Measurements from ENCODE around the gene SRRM5. TPM values are rescaled to one million over a fixed set of nuclear protein-coding genes. Genes with fewer than 3 reads are reported as not detected.
A peak's percentile ranks its signal among the peaks of the same experiment; 100 is the strongest.

SRRM5 gene, protein sequence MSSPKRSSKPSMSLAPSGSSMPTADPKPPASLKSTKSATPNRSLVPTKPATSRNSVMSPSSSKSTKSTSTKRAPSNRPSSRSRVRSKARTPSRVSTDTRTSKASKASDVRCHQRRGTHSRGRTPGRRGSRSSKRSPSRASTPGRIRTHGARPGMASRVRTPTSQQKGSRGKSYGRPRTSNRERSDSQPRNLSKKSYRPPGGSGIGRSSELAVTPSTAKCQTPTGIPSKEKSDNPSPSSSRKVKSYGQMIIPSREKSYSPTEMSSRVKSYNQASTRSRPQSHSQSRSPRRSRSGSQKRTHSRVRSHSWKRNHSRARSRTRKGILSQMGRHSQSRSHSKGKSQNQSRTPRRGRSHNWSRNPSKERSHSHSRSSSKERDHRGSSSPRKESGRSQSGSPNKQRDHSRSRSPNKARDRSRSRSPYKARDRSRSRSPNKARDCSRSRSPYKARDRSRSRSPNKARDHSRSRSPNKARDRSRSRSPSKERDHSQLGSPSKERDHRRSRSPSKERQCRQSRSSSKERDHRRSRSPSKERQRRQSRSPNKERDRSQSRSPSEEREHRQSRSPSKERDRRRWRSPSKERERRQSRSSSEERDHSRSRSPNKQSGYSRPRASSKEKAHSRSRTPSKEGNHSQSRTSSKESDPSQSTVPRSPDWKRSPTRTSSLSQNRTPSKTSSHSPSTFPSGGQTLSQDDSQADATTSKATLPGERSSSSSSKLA
- 0.19 and 0.37 TPM in 2 replicates for total RNA-seq

DNA sequence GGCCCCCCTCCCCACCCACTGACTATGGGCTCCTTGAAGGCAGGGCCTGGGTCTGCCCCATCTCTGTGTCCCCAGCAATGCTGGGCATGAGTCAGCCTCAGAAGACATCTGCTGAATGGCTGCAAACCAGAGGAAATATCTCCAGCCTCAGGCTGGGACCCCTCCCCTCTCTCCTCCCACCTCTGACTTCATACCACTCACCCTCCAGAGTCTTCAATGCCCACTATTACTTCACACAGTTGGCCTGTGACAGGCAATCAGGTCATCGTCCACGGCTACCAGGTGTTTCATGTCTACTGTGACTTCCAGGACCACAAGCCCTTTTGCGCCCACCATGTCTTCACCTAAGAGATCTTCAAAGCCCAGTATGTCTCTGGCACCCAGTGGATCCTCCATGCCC is at the start of gene SRRM5:
Gene SRRM5 (plus strand): TSS at position 301 of the 400 bp plus-strand sequence. CDS start 34 bp downstream, at position 335.
- Mint-ChIP-seq H3K27me3 (no peaks in the 10 kb centered on the region), H3K27ac (peak within 1 kb of the TSS; percentile 14)

DNA sequence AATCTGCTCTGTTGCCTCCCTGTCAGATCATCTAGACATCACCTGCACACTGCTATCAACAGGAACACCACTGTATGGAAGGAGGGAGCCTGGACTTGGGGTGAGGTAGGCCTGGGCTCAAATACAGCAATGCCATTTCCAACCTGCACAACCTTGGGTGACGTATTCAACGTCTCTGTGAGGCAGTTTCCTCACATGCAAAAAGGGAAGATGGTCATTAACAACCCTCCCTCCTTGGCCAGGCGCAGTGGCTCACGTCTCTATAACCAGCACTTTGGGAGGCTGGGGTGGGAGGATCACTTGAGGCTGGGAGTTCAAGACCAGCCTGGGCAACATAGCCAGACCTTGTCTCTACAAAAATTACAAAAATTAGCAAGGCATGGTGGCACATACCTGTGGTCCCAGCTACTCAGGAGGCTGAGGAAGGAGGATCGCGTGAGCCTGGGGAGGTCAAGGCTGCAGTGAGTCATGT is 49.6 kb upstream of the SRRM5 start:
- no peaks in the 10 kb centered on the region for H3K9me3 Mint-ChIP-seq
- H3K27ac Mint-ChIP-seq, result peak overlapping the region; percentile 91
- no peak for DNase-seq
- H3K36me3 Mint-ChIP-seq (ENCODE audit: low read depth), result peaks cover 32% of the 10 kb centered on the region
- intact Hi-C loops (cut with micrococcal nuclease), result no loop called here
- no peaks in the 10 kb centered on the region for H3K27me3 Mint-ChIP-seq
- H3K4me3 Mint-ChIP-seq, result peak overlapping the region; percentile 55
- peaks cover 31% of the 10 kb centered on the region for H3K4me1 Mint-ChIP-seq

More for the DNA sequence above, at the start of gene SRRM5:
- intact Hi-C loops (cut with micrococcal nuclease), result no loop called here
- Mint-ChIP-seq H3K9me3 (no peaks in the 10 kb centered on the region), H3K4me1 (peaks cover 4% of the 10 kb centered on the region), H3K4me3 (no peak within 1 kb of the TSS), H3K36me3 (ENCODE audit: low read depth) (peaks cover 10% of the 10 kb centered on the region)
- DNase-seq, result no peak

DNA sequence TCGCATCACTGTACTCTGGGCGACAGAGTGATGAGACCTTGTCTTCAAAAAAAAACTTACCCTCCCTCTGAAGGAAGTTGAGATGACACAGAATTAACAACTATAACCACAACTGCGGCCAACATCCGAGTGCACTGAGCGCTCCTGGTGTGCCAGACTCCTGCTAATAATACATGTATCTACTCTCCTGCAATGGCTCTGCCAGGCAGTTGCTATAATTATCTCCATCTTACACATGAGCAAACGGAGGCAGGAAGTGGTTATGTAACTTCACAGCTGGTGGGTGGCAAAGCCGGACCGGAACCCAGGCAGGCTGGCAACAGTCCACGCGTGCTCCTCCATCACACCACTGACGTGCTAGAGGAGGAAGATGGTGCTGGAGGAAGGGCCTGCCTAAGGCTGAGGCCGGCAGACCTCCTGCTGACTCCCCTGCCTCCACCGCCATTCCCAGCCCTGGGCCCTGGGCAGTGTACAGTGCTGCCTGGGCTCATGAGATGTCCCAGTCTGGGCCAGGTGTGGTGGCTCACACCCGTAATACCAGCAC is 49.1 kb upstream of the SRRM5 start:
- Mint-ChIP-seq H3K36me3 (ENCODE audit: low read depth) (peaks cover 29% of the 10 kb centered on the region), H3K27ac (peak overlapping the region; percentile 91), H3K4me1 (peaks cover 31% of the 10 kb centered on the region), H3K27me3 (no peaks in the 10 kb centered on the region), H3K9me3 (no peaks in the 10 kb centered on the region), H3K4me3 (peak overlapping the region; percentile 55)
- intact Hi-C loops (cut with micrococcal nuclease), result no loop called here
- peak; percentile 87 for DNase-seq

DNA sequence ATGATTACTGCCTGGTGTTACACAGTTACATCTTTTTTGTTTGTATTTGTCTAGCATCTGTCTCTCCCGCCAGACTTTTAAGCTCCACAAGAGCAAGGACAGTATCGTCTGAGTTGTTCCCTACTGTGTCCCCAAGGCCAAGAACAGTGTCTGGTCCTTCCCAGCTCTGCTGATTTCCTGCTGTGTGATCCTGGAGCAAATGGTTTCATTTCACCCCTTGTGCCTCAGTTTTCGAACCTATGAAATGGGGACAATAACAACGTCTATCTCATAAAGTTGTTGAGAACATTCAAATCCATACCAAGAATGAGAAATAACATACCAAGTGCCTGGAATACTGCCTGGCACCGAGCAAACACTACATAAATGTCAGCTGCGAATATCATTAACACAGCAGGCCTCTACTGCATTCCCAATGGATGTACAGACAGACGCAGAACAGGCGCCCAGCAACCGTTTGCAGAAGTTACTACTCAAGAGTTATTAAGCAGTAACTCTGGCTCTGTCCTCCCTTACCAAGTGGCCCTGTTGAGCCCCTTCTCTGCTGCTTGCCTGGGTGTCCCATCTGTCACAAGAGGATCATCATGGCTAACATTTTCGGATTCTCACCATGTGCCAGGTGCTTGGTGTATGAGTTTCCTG is 48.0 kb upstream of the SRRM5 start:
- H3K4me3 Mint-ChIP-seq, result no peak overlapping the region
- H3K4me1 Mint-ChIP-seq, result peaks cover 31% of the 10 kb centered on the region
- DNase-seq, result no peak
- H3K27ac Mint-ChIP-seq, result peak overlapping the region; percentile 89
- H3K9me3 Mint-ChIP-seq, result no peaks in the 10 kb centered on the region
- intact Hi-C loops (cut with micrococcal nuclease), result no loop called here
- H3K27me3 Mint-ChIP-seq, result no peaks in the 10 kb centered on the region
- peaks cover 27% of the 10 kb centered on the region for H3K36me3 Mint-ChIP-seq (ENCODE audit: low read depth)

DNA sequence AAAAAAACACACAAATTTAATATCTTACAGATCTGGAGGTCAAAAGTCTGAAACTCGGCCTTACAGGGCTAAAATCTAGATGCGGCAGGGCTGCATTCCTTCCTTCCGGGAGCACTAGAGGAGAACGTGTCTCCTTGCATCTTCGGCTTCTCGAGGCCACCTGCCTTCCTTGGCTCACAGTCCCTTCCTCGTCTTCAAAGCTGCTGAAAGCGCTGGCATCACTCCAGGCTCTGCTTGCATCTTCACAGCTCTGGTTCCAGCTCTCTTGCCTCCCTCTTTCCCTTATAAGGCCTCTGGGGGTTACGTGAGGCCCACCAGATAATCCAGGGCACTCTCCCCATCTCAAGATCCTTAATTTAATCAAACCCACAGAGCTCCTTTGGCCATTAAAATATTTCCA is 47.1 kb upstream of the SRRM5 start:
- H3K27ac Mint-ChIP-seq, result no peak overlapping the region

DNA sequence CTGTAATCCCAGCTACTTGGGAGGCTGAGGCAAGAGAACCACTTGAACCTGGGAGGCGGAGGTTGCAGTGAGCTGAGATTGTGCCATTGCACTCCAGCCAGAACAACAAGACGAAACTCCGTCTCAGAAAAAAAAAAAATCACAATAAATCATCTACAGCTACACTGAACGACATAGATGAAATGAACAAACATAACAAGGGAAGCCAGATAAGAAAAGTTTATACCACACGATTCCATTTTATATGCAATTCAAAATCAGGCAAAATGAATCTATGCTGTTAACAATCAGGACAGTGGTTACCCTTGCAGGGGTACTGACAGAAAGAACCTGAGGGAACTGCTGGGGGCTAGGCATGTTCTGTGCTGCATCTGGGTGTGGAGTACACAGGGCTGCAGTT is 42.2 kb upstream of the SRRM5 start:
- Mint-ChIP-seq H3K36me3 (ENCODE audit: low read depth) (peaks cover 8% of the 10 kb centered on the region), H3K9me3 (no peaks in the 10 kb centered on the region), H3K4me3 (no peak overlapping the region), H3K4me1 (peaks cover 10% of the 10 kb centered on the region), H3K27me3 (no peaks in the 10 kb centered on the region), H3K27ac (no peak overlapping the region)
- intact Hi-C loops (cut with micrococcal nuclease), result no loop called here
- DNase-seq, result no peak

More for the DNA sequence above, 47.1 kb upstream of the SRRM5 start:
- H3K27me3 Mint-ChIP-seq, result no peaks in the 10 kb centered on the region
- no peak overlapping the region for H3K4me3 Mint-ChIP-seq
- peaks cover 25% of the 10 kb centered on the region for H3K36me3 Mint-ChIP-seq (ENCODE audit: low read depth)
- intact Hi-C loops (cut with micrococcal nuclease), result no loop called here
- no peaks in the 10 kb centered on the region for H3K9me3 Mint-ChIP-seq
- DNase-seq, result no peak
- H3K4me1 Mint-ChIP-seq, result peaks cover 31% of the 10 kb centered on the region

DNA sequence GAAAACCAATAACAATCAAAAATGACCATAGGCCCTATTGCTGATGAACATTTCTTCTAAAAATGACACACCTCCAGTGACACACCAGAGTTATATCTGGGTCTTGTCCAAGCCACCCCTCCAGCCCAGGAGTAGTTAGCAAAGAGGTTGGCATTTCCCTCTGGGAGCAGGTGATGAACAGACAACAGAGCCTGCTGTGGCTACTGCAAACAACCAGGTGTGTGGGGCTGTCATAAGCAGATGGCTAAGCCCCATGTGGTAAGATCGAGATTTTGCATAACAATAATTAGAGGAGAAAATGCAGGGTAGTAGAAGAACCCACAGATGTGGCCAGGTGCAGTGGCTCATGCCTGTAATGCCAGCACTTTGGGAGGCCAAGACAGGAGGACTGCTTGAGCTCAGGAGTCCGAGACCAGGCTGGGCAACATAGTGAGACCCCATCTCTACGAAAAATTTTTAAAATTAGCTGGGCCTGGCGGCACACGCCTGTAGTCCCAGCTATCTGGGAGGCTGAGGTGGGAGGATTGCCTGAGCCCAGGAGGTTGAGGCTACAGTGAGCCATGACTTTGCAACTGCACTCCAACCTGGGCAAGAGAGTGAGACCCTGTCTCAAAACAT is 41.6 kb upstream of the SRRM5 start:
- DNase-seq, result no peak
- H3K27ac Mint-ChIP-seq, result peak overlapping the region; percentile 34
- H3K4me1 Mint-ChIP-seq, result peaks cover 14% of the 10 kb centered on the region
- intact Hi-C loops (cut with micrococcal nuclease), result no loop called here
- H3K4me3 Mint-ChIP-seq, result no peak overlapping the region
- H3K9me3 Mint-ChIP-seq, result no peaks in the 10 kb centered on the region
- peaks cover 10% of the 10 kb centered on the region for H3K36me3 Mint-ChIP-seq (ENCODE audit: low read depth)
- no peaks in the 10 kb centered on the region for H3K27me3 Mint-ChIP-seq

DNA sequence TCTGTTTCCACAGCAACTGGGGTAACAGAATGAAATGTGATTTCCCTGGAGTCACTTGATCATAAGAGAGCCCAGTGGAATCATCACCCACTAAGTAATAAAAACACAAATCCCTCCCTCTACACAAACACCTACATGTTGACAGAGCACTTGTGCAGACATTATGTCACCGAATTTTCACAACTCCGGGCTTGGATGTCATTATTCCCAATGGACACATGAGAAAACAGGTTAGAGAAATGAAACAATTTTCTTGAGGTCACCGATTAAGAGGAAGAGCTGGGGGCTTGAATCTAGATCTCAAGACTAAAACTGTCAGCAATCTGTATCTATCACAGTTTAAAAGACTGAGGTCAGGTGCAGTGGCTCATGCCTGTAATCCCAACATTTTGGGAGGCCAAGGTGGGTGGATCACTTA is 39.7 kb upstream of the SRRM5 start:
- no peaks in the 10 kb centered on the region for H3K27me3 Mint-ChIP-seq
- H3K27ac Mint-ChIP-seq, result no peak overlapping the region
- DNase-seq, result no peak
- intact Hi-C loops (cut with micrococcal nuclease), result no loop called here
- no peak overlapping the region for H3K4me3 Mint-ChIP-seq
- peaks cover 18% of the 10 kb centered on the region for H3K4me1 Mint-ChIP-seq
- no peaks in the 10 kb centered on the region for H3K9me3 Mint-ChIP-seq
- H3K36me3 Mint-ChIP-seq (ENCODE audit: low read depth), result peaks cover 12% of the 10 kb centered on the region

DNA sequence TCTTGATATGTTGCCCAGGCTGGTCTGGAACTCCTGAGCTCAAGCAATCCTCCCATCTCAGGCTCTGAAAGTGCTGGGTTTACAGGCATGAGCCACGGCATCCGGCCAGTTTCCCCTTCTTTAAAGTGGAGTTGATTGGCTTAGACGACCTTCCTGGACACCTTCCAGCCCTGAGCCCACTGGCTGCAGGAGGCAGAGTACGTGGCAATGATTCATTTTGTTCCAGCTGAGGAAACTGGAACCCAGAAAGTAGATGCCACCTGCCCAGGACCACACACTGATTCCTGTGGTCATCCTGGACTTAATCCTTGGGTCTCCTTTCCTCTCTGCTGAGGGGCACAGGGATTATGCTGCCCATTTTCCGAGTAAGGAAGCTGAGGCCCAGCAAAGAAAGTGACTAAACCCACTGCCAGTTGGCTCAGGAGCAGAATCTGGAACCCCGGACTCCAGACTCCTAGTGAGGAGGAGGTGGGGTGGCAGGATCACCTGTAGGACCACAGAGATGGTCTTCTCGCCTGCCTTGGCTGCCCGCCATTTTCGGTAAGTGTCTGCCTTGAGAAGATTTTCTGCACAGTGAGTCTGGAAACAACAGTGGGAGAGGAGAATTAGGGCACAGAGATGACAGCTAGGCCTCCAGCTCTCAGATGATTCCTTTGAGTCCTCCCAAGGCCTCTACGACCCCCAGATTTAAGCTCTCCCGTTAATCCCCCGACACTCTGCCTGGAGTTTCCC is 37.3 kb upstream of the SRRM5 start:
- Mint-ChIP-seq H3K27ac (peak overlapping the region; percentile 94), H3K4me1 (peaks cover 23% of the 10 kb centered on the region), H3K4me3 (peak overlapping the region; percentile 96), H3K27me3 (no peaks in the 10 kb centered on the region), H3K9me3 (no peaks in the 10 kb centered on the region), H3K36me3 (ENCODE audit: low read depth) (peaks cover 16% of the 10 kb centered on the region)
- intact Hi-C loops (cut with micrococcal nuclease), result loop anchor here (1.0 to 5.0 kb wide), 5 partner anchors 22 to 127 kb away; partner anchors contain the start of genes IRGQ, ZNF428, ZNF575 and ZNF576
- DNase-seq, result peak; percentile 65

DNA sequence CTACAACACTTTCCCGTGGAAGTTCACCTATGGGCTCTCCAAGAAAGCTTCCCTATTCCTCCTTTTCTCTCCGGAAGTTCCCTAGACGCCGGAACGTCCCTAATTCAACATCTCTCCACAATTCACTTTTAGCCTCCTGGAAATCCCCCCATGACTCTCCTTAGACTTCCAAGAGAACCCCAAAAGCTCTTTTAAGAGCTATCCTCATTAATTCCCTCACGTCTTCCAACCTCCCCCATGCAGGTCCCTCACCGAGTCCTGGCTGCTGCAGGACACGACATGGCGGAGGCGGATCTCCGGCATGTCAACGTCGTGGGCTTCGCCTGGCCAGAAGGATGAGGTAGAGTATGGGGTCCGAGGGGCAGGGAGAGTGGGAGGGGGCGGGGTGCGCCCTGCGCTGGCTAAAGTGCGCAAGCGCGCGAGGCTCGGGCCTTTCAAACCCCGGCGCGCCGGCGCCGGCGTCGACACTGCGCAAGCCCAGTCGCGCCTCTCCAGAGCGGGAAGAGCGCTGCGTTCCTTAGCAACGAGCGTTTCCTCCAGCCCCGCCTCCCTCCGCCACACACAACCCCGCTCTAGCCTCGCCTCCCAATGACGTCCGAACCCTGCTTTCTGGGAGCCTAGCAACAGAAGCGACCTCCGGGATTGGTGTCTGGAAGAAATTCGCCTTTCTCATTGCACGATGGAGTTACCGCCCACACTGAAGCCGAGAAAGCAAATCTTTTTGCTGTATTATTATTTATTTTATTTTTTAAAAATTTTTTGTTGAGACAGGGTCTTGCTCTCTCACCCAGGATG is 36.5 kb upstream of the SRRM5 start, which contains the start of the genes PINLYP and XRCC1:
Gene PINLYP (plus strand): TSS at position 646 of the 795 bp plus-strand sequence. CDS start 1,391 bp downstream, outside the sequence.
Gene XRCC1 (minus strand): TSS at position 372 of the 795 bp plus-strand sequence. CDS start 69 bp downstream, at position 303.
- peak within 1 kb of the TSS; percentile 96 for H3K4me3 Mint-ChIP-seq
- DNase-seq, result peak; percentile 99
- H3K4me1 Mint-ChIP-seq, result peaks cover 28% of the 10 kb centered on the region
- intact Hi-C loops (cut with micrococcal nuclease), result loop anchor here (1.0 to 5.0 kb wide), 5 partner anchors 21 to 128 kb away; partner anchors contain the start of genes IRGQ, ZNF428, ZNF575 and ZNF576
- H3K27me3 Mint-ChIP-seq, result no peaks in the 10 kb centered on the region
- H3K9me3 Mint-ChIP-seq, result no peaks in the 10 kb centered on the region
- peak within 1 kb of the TSS; percentile 94 for H3K27ac Mint-ChIP-seq
- peaks cover 14% of the 10 kb centered on the region for H3K36me3 Mint-ChIP-seq (ENCODE audit: low read depth)

DNA sequence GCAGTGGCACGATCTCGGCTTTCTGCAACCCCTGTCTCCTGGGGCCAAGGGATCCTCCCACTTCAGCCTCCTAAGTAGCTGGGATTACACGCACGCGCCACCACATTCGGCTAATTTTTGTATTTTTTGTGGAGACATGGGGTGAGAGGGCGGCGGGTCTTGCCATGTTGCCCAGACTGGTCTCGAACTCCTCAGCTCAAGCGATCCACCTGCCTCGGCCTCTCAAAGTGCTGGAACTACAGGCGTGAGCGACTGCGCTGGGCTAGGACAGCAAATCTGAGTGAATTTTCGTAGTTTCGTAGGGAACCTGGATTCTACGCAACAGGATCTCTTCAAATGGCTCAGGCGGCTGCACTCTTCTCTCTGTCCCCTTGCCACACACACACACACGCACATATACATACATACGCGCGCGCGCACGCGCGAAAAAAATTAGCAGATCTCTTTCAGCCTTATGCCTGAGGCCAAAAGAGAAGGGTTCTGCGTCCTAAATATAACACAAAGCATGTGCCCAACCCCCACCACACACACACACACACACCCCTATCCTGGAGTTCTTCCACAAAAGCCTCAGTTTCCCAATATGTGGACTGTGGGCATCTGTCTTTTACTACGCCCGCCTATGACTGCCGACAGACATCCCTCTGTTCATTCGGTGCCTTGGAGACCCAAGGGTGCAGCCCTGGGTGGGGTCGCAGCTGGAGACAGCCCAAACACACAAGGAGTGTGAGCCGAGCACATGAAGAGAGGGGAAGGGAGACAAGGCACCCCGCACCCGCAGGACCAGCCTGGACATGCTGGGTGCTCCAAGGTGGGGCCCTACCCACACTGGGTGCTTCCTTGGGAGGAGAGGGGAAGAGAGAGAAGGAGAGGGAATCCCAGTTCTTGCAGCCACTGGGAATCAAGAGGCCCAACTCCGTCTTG is 35.7 kb upstream of the SRRM5 start:
- Mint-ChIP-seq H3K4me3 (peak overlapping the region; percentile 96), H3K4me1 (peaks cover 30% of the 10 kb centered on the region), H3K9me3 (no peaks in the 10 kb centered on the region), H3K27ac (peak overlapping the region; percentile 68), H3K27me3 (no peaks in the 10 kb centered on the region), H3K36me3 (ENCODE audit: low read depth) (peaks cover 14% of the 10 kb centered on the region)
- peak; percentile 68 for DNase-seq
- intact Hi-C loops (cut with micrococcal nuclease), result loop anchor here (1.0 to 5.0 kb wide), 5 partner anchors 20 to 129 kb away; partner anchors contain the start of genes IRGQ, ZNF428, ZNF575 and ZNF576
